CD4-positive, alpha-beta memory T cell (primary cell): Measurements from ENCODE around the gene REEP6. TPM values are rescaled to one million over a fixed set of nuclear protein-coding genes. Genes with fewer than 3 reads are reported as not detected.

ENCODE experiments used
- CTCF ChIA-PET: fragments of 350-600 bp; sonication (Branson Sonifier 250); formaldehyde crosslinking; loops from one replicate; lab custom pipeline; 2021; ENCODE audit warnings: inconsistent platforms; ENCODE audit not compliant: partially characterized antibody; lab: Charles Lee
- POLR2A ChIA-PET: fragments of 350-600 bp; sonication (Branson Sonifier 250); formaldehyde crosslinking; loops from one replicate; lab custom pipeline; 2021; ENCODE audit not compliant: partially characterized antibody; lab: Charles Lee
- DNase-seq, 5 donors: peaks; one replicate each; pipeline versions ENCODE4 v3.0.0 to v3.0.0-alpha.2; 2020 to 2022; ENCODE audit warnings: mixed read lengths in 1 of 5
- H3K27ac ChIP-seq: one replicate; pipeline ENCODE4 v1.7.0; 2013; ENCODE audit warnings: low read depth, low read length
- H3K27me3 ChIP-seq: 2 replicates; pipeline ENCODE4 v1.7.0; 2013; ENCODE audit warnings: mild to moderate bottlenecking, low read length, moderate library complexity; ENCODE audit not compliant: insufficient read depth
- H3K36me3 ChIP-seq: 2 replicates; pipeline ENCODE4 v1.7.0; 2013; ENCODE audit warnings: mild to moderate bottlenecking, low read length, moderate library complexity; ENCODE audit not compliant: insufficient read depth
- H3K4me1 ChIP-seq: 2 replicates; pipeline ENCODE4 v1.7.0; 2013; ENCODE audit warnings: mild to moderate bottlenecking, low read length, moderate library complexity; ENCODE audit not compliant: insufficient read depth
- H3K4me3 ChIP-seq, 2 donors: one replicate each; pipeline ENCODE4 v1.7.0; 2013; ENCODE audit warnings: low read length in 2 of 2, mild to moderate bottlenecking in 1 of 2
- H3K9me3 ChIP-seq, 2 donors: one replicate each; pipeline ENCODE4 v1.7.0; 2013; ENCODE audit warnings: low read length in 2 of 2, control low read depth in 1 of 2; ENCODE audit not compliant: control insufficient read depth in 1 of 2
- H3K27ac Mint-ChIP-seq, 7 donors: one replicate each; pipeline ENCODE4 v1.8.0; 2020 to 2021; ENCODE audit warnings: mixed read lengths in 7 of 7, mild to moderate bottlenecking in 6 of 7, inconsistent platforms in 3 of 7, moderate library complexity in 3 of 7
- H3K27me3 Mint-ChIP-seq, 2 donors: one replicate each; pipeline ENCODE4 v1.8.0; 2020 to 2021; ENCODE audit warnings: mixed read lengths in 2 of 2
- H3K36me3 Mint-ChIP-seq, 2 donors: one replicate each; pipeline ENCODE4 v1.8.0; 2020 to 2021; ENCODE audit warnings: mixed read lengths in 2 of 2, inconsistent platforms in 1 of 2, mild to moderate bottlenecking in 1 of 2
- H3K4me1 Mint-ChIP-seq, 4 donors: one replicate each; pipeline ENCODE4 v1.8.0; 2020 to 2021; ENCODE audit warnings: mixed read lengths in 4 of 4, mild to moderate bottlenecking in 1 of 4
- H3K4me3 Mint-ChIP-seq, 8 donors: one replicate each; pipeline ENCODE4 v1.8.0; 2020 to 2021; ENCODE audit warnings: mixed read lengths in 8 of 8, mild to moderate bottlenecking in 7 of 8, moderate library complexity in 6 of 8, inconsistent platforms in 3 of 8
- H3K9me3 Mint-ChIP-seq, 8 donors: one replicate each; pipeline ENCODE4 v1.8.0; 2020 to 2021; ENCODE audit warnings: mixed read lengths in 8 of 8, mild to moderate bottlenecking in 5 of 8, inconsistent platforms in 3 of 8, moderate library complexity in 1 of 8
- intact Hi-C: fragments of 100-400 bp; cut with micrococcal nuclease; formaldehyde crosslinking; loops from one replicate; pipeline ENCODE4 v1.15.1; 2023
- polyA plus RNA-seq, 2 donors: library from polyadenylated mRNA; unstranded; fragments of 300-500 nt; fragmentation: Illumina TruSeq; gene quantifications; one replicate each; pipeline ENCODE4 v1.2.3, GENCODE V29; 2021
- total RNA-seq, 2 experiments: library from RNA; stranded (reverse); gene quantifications; one replicate each; pipeline ENCODE4 v1.2.3, GENCODE V29; 2021

The REEP6 gene
- total and polyA plus RNA-seq, 4 experiments from 2014 or later, result 1.00 to 3.3 (median 2.9) TPM

GRCh38 chr19:1491849-1492170 lies 829 bp downstream of the REEP6 start:
- peaks cover 0 to 1% (median 0%) of the 10 kb centered on the region in 8 donors for H3K9me3 Mint-ChIP-seq

GRCh38 chr19:1492474-1493006 lies 1.6 kb downstream of the REEP6 start:
- Histone ChIP-seq H3K4me3 (no peak overlapping the region), H3K27me3 (no peaks in the 10 kb centered on the region), H3K4me1 (peaks cover 15% of the 10 kb centered on the region), H3K27ac (no peak overlapping the region), H3K9me3 (no peaks in the 10 kb centered on the region), H3K36me3 (no peaks in the 10 kb centered on the region)
- H3K4me3 Mint-ChIP-seq, result peak overlapping the region in 1 of 8 donors; percentile 81
- ChIA-PET POLR2A (no interaction called here), CTCF (no interaction called here)
- H3K27ac Mint-ChIP-seq, result peak overlapping the region in 2 of 7 donors; percentile 17 to 64
- peaks cover 0 to 3% of the 10 kb centered on the region in 2 donors for H3K36me3 Mint-ChIP-seq
- DNase-seq, result peak in 1 of 5 donors; percentile 18
- intact Hi-C loops, result no loop called here
- peaks cover 3 to 18% (median 10%) of the 10 kb centered on the region in 4 donors for H3K4me1 Mint-ChIP-seq
- peaks cover 0 to 3% of the 10 kb centered on the region in 2 donors for H3K27me3 Mint-ChIP-seq
- H3K9me3 Mint-ChIP-seq, result peaks cover 0 to 1% (median 0%) of the 10 kb centered on the region in 8 donors

More at GRCh38 chr19:1491849-1492170, 829 bp downstream of the REEP6 start:
- Histone ChIP-seq H3K27me3 (no peaks in the 10 kb centered on the region), H3K4me3 (no peak overlapping the region), H3K36me3 (no peaks in the 10 kb centered on the region), H3K4me1 (peaks cover 15% of the 10 kb centered on the region), H3K9me3 (no peaks in the 10 kb centered on the region), H3K27ac (no peak overlapping the region)
- intact Hi-C loops, result loop anchor here (2.0 kb wide), 1 partner anchor 161 kb away; the partner anchor contains the start of gene TCF3
- peaks cover 3 to 18% (median 10%) of the 10 kb centered on the region in 4 donors for H3K4me1 Mint-ChIP-seq
- DNase-seq, result peak in 1 of 5 donors; percentile 23
- peaks cover 0 to 3% of the 10 kb centered on the region in 2 donors for H3K36me3 Mint-ChIP-seq
- POLR2A ChIA-PET, result no interaction called here
- peaks cover 0 to 3% of the 10 kb centered on the region in 2 donors for H3K27me3 Mint-ChIP-seq
- H3K27ac Mint-ChIP-seq, result peak overlapping the region in 4 of 7 donors; percentile 36 to 74 (median 50)
- CTCF ChIA-PET, result interaction anchor here (1.0 to 1.2 kb wide), 2 partner anchors 12 to 17 kb away, joined by 3 to 4 read pairs; no protein-coding TSS in a partner anchor
- H3K4me3 Mint-ChIP-seq, result peak overlapping the region; percentile 62 to 84 (median 75)

- peak in 1 of 5 donors; percentile 31 for DNase-seq
- peaks cover 0 to 3% of the 10 kb centered on the region in 2 donors for H3K27me3 Mint-ChIP-seq
- no peak overlapping the region for H3K4me3 ChIP-seq
- no peaks in the 10 kb centered on the region for H3K9me3 ChIP-seq
- peaks cover 3 to 17% (median 10%) of the 10 kb centered on the region in 4 donors for H3K4me1 Mint-ChIP-seq
- CTCF ChIA-PET, result no interaction called here
- H3K27ac ChIP-seq, result no peak overlapping the region
- H3K36me3 ChIP-seq, result no peaks in the 10 kb centered on the region
- no peaks in the 10 kb centered on the region for H3K27me3 ChIP-seq
- H3K4me3 Mint-ChIP-seq, result no peak overlapping the region
- intact Hi-C loops, result no loop called here
- H3K9me3 Mint-ChIP-seq, result peaks cover 0 to 1% (median 0%) of the 10 kb centered on the region in 8 donors
- H3K27ac Mint-ChIP-seq, result peak overlapping the region in 1 of 7 donors; percentile 64
- POLR2A ChIA-PET, result no interaction called here
- peaks cover 0 to 3% of the 10 kb centered on the region in 2 donors for H3K36me3 Mint-ChIP-seq
- H3K4me1 ChIP-seq, result peaks cover 15% of the 10 kb centered on the region
Observed at GRCh38 chr19:1494115-1494815, 3.3 kb downstream of the REEP6 start.

GRCh38 chr19:1495051-1495798 lies 4.2 kb downstream of the REEP6 start:
- Mint-ChIP-seq H3K27ac (no peak overlapping the region), H3K4me3 (no peak overlapping the region), H3K9me3 (peaks cover 0 to 1% (median 0%) of the 10 kb centered on the region in 8 donors), H3K27me3 (peaks cover 0 to 3% of the 10 kb centered on the region in 2 donors), H3K4me1 (peaks cover 3 to 11% (median 6%) of the 10 kb centered on the region in 4 donors), H3K36me3 (peaks cover 0 to 3% of the 10 kb centered on the region in 2 donors)
- Histone ChIP-seq H3K9me3 (no peaks in the 10 kb centered on the region), H3K36me3 (no peaks in the 10 kb centered on the region), H3K27me3 (no peaks in the 10 kb centered on the region), H3K27ac (no peak overlapping the region), H3K4me3 (no peak overlapping the region), H3K4me1 (peaks cover 6% of the 10 kb centered on the region)
- intact Hi-C loops, result no loop called here
- ChIA-PET POLR2A (no interaction called here), CTCF (no interaction called here)
- peak in 1 of 5 donors; percentile 35 for DNase-seq

- Histone ChIP-seq H3K4me1 (peaks cover 6% of the 10 kb centered on the region), H3K27me3 (no peaks in the 10 kb centered on the region), H3K9me3 (no peaks in the 10 kb centered on the region), H3K27ac (no peak overlapping the region), H3K36me3 (no peaks in the 10 kb centered on the region), H3K4me3 (no peak overlapping the region)
- intact Hi-C loops, result no loop called here
- ChIA-PET CTCF (no interaction called here), POLR2A (no interaction called here)
- Mint-ChIP-seq H3K27me3 (no peaks in the 10 kb centered on the region), H3K9me3 (no peaks in the 10 kb centered on the region), H3K27ac (peak overlapping the region in 1 of 7 donors; percentile 75), H3K4me1 (peaks cover 0 to 7% (median 1%) of the 10 kb centered on the region in 4 donors), H3K4me3 (no peak overlapping the region), H3K36me3 (no peaks in the 10 kb centered on the region)
- peak in 1 of 5 donors; percentile 16 for DNase-seq
Observed at GRCh38 chr19:1495799-1496713, 5.1 kb downstream of the REEP6 start.

GRCh38 chr19:1496714-1497577 lies 6.0 kb downstream of the REEP6 start:
- peak overlapping the region in 1 of 7 donors; percentile 75 for H3K27ac Mint-ChIP-seq
- Histone ChIP-seq H3K9me3 (no peaks in the 10 kb centered on the region), H3K4me3 (no peak overlapping the region), H3K4me1 (no peaks in the 10 kb centered on the region), H3K27ac (no peak overlapping the region), H3K36me3 (no peaks in the 10 kb centered on the region), H3K27me3 (no peaks in the 10 kb centered on the region)
- POLR2A ChIA-PET, result no interaction called here
- H3K9me3 Mint-ChIP-seq, result no peaks in the 10 kb centered on the region
- no peaks in the 10 kb centered on the region for H3K27me3 Mint-ChIP-seq
- H3K4me1 Mint-ChIP-seq, result peaks cover 0 to 2% (median 0%) of the 10 kb centered on the region in 4 donors
- DNase-seq, result peak in 1 of 5 donors; percentile 9
- intact Hi-C loops, result no loop called here
- no peaks in the 10 kb centered on the region for H3K36me3 Mint-ChIP-seq
- no peak overlapping the region for H3K4me3 Mint-ChIP-seq
- CTCF ChIA-PET, result no interaction called here
